HepG2 (cell line): ENCODE results near the gene RAB35. TPM values are rescaled to one million over a fixed set of nuclear protein-coding genes. Genes with fewer than 3 reads are reported as not detected.

Source experiments
- BRD4 ChIP-seq: sonication (generic); formaldehyde crosslinking; IDR thresholded peaks from 2 replicates; pipeline ENCODE4 v1.4.0; 2020; ENCODE audit warnings: missing genetic modification reagents
- CCDC6 ChIP-seq: sonication (generic); formaldehyde crosslinking; IDR thresholded peaks from 2 replicates; pipeline ENCODE4 v1.8.1; 2022; ENCODE audit warnings: mild to moderate bottlenecking, missing genetic modification reagents, moderate library complexity
- FOXJ3 ChIP-seq: sonication (generic); formaldehyde crosslinking; IDR thresholded peaks from 2 replicates; pipeline ENCODE4 v1.4.0; 2020; ENCODE audit warnings: missing genetic modification reagents, mild to moderate bottlenecking, borderline replicate concordance
- FOXP4 ChIP-seq: sonication (generic); formaldehyde crosslinking; IDR thresholded peaks from 2 replicates; pipeline ENCODE4 v1.4.0; 2020; ENCODE audit warnings: missing genetic modification reagents
- HNF1B ChIP-seq: sonication (generic); formaldehyde crosslinking; IDR thresholded peaks from 2 replicates; pipeline ENCODE4 v1.5.1; 2020; ENCODE audit warnings: mild to moderate bottlenecking, moderate library complexity, missing genetic modification reagents
- HNF4G ChIP-seq, 2 experiments: sonication (generic) in 1 of 2; formaldehyde crosslinking in 1 of 2; IDR thresholded peaks; 2 replicates each; pipeline versions ENCODE4 v1.4.0 to v1.6.1; 2011 to 2020; ENCODE audit warnings: borderline replicate concordance in 2 of 2, low read depth in 2 of 2, mild to moderate bottlenecking in 2 of 2, low read length in 1 of 2, missing genetic modification reagents in 1 of 2, moderate library complexity in 1 of 2
- MZF1 ChIP-seq: sonication (generic); formaldehyde crosslinking; IDR thresholded peaks from 2 replicates; pipeline ENCODE4 v1.8.1; 2023; ENCODE audit warnings: mild to moderate bottlenecking, missing genetic modification reagents, borderline replicate concordance
- TARDBP ChIP-seq: sonication (generic); formaldehyde crosslinking; IDR thresholded peaks from 2 replicates; pipeline ENCODE4 v1.8.0; 2022; ENCODE audit warnings: mild to moderate bottlenecking, missing genetic modification reagents
- XRCC5 ChIP-seq: fragments of 200-400 bp; formaldehyde crosslinking; optimal IDR thresholded peaks from 2 replicates; pipeline ENCODE3; 2017; ENCODE audit warnings: mild to moderate bottlenecking, low read length
- ZNF264 ChIP-seq: sonication (generic); formaldehyde crosslinking; IDR thresholded peaks from 2 replicates; pipeline ENCODE4 v1.4.0; 2020; ENCODE audit warnings: missing genetic modification reagents
- ZNF276 ChIP-seq: sonication (generic); formaldehyde crosslinking; IDR thresholded peaks from 2 replicates; pipeline ENCODE4 v1.4.0; 2020; ENCODE audit warnings: mild to moderate bottlenecking, low read depth, missing genetic modification reagents
- ZNF317 ChIP-seq: sonication (generic); formaldehyde crosslinking; IDR thresholded peaks from 2 replicates; pipeline ENCODE4 v1.5.0; 2020; ENCODE audit warnings: mild to moderate bottlenecking, missing genetic modification reagents
- ZNF331 ChIP-seq: sonication (generic); formaldehyde crosslinking; IDR thresholded peaks from 2 replicates; pipeline ENCODE4 v1.4.0; 2020; ENCODE audit warnings: missing genetic modification reagents
- ZNF350 ChIP-seq: sonication (generic); formaldehyde crosslinking; IDR thresholded peaks from 2 replicates; pipeline ENCODE4 v1.4.0; 2020; ENCODE audit warnings: mild to moderate bottlenecking, low read depth, missing genetic modification reagents, borderline replicate concordance
- ZNF512 ChIP-seq: sonication (generic); formaldehyde crosslinking; IDR thresholded peaks from 2 replicates; pipeline ENCODE4 v1.4.0; 2020; ENCODE audit warnings: mild to moderate bottlenecking, missing genetic modification reagents
- ZNF574 ChIP-seq: sonication (generic); formaldehyde crosslinking; IDR thresholded peaks from 2 replicates; pipeline ENCODE4 v1.4.0; 2020; ENCODE audit warnings: missing genetic modification reagents
- ZNF660 ChIP-seq: sonication (generic); formaldehyde crosslinking; IDR thresholded peaks from 2 replicates; pipeline ENCODE4 v1.5.1; 2020; ENCODE audit warnings: mild to moderate bottlenecking, low read depth, missing genetic modification reagents, borderline replicate concordance
- ZNF841 ChIP-seq: sonication (generic); formaldehyde crosslinking; IDR thresholded peaks from 2 replicates; pipeline ENCODE4 v1.8.1; 2023; ENCODE audit warnings: missing genetic modification reagents, borderline replicate concordance
- polyA plus RNA-seq, 8 experiments: library from polyadenylated mRNA; depleted of rRNA in 3 of 8; stranded (reverse) in 7 of 8; unstranded in 1 of 8; fragments of >200 nt; fragmentation: Illumina TruSeq in 4 of 8; extraction: Trizol in 4 of 8; gene quantifications; 2 replicates each; pipeline versions ENCODE4 v1.2.1 to v1.2.3, GENCODE V29; 2011 to 2016; ENCODE audit warnings: low read depth in 4 of 8, missing spikeins in 1 of 8, mixed read lengths in 1 of 8; ENCODE audit not compliant: insufficient read depth in 1 of 8
- total RNA-seq, 5 experiments: library from RNA; depleted of rRNA; stranded (reverse); fragments of >200 nt; fragmentation: Illumina TruSeq; extraction: Trizol; gene quantifications; 2 replicates each; pipeline ENCODE4 v1.2.3, GENCODE V29; 2016; ENCODE audit warnings: low read depth in 1 of 5

Gene RAB35
- total and polyA plus RNA-seq, 2 of the 13 experiments (the other 11 are each of a cell fraction or from before 2014, with no cell fraction given), result 25.2 to 29.1 TPM

- TF ChIP-seq HNF1B (CRISPR knock-in tag), result peak; percentile 21; the same call in 1 of the 2 replicates
- no peak for TF ChIP-seq ZNF512 (CRISPR knock-in tag)
- peak; percentile 67; the same call in 1 of the 2 replicates for TF ChIP-seq FOXJ3 (CRISPR knock-in tag)
- TF ChIP-seq BRD4, result no peak
- peak; percentile 57 for TF ChIP-seq ZNF574 (CRISPR knock-in tag)
- TF ChIP-seq ZNF660, result no peak
- TF ChIP-seq FOXP4 (CRISPR knock-in tag), result peak; percentile 91
- no peak for TF ChIP-seq ZNF841 (CRISPR knock-in tag)
- peak; percentile 20; the same call in 1 of the 2 replicates for TF ChIP-seq ZNF350 (CRISPR knock-in tag)
- TF ChIP-seq ZNF276 (CRISPR knock-in tag), result no peak
- no peak for TF ChIP-seq CCDC6 (CRISPR knock-in tag)
- TF ChIP-seq HNF4G (IDR thresholded peaks at IDR 0.05; ENCODE audit: borderline replicate concordance, low read depth, low read length), result 0 out of 2 replicates have a peak, but pooled peaks have one; percentile 20
- 0 out of 2 replicates have a peak, but pooled peaks have one; percentile 33 for TF ChIP-seq HNF4G (CRISPR knock-in tag; IDR thresholded peaks at IDR 0.05; ENCODE audit: borderline replicate concordance, low read depth)
- 0 out of 2 replicates have a peak, but pooled peaks have one; percentile 74 for TF ChIP-seq ZNF317 (CRISPR knock-in tag)
- TF ChIP-seq TARDBP, result peak; percentile 62; the same call in 1 of the 2 replicates
- TF ChIP-seq ZNF331, result peak; percentile 43; the same call in 1 of the 2 replicates
- no peak for TF ChIP-seq XRCC5
- TF ChIP-seq ZNF264 (CRISPR knock-in tag), result 0 out of 2 replicates have a peak, but pooled peaks have one; percentile 39
- no peak for TF ChIP-seq MZF1 (CRISPR knock-in tag)
Observed at GRCh38 chr12:120121766-120122293, 5.3 kb upstream of the RAB35 start (continued).
